ENCODE measurements around the gene ARL13B. TPM values are rescaled to one million over a fixed set of nuclear protein-coding genes. Genes with fewer than 3 reads are reported as not detected.

Gene ARL13B
- total and polyA plus RNA-seq, 10 of the 15 experiments (the other 5 are each of a cell fraction or from before 2014, with no cell fraction given): 3.0 to 10.4 (median 7.9) TPM

DNA sequence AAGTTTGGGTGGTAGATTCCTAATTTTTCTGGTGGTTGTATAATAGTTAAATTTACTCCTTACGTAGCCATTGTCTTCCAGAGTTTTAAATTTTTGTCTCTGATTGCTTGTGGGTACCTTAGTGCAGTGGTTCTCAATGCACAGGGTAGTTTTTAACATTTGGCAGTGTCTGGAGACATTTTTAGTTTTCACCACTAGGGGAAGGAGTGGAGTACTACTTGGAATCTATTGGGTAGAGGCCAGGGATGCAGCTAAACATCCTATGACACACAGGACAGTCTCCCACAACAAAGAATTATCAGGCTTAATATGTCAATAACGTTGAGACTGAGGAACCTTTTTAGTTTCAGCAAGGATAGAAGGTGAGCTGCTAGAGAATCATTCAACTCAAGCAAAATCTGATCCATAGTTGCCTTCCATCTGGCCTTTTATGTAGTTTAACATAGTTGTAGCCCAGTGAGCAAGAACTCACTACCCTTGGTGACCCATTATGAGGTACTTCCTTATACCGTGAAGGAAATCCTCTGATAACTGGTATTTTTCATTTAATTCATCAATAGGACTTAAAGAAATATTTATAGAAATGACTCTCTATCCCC, 57.1 kb downstream of the ARL13B start:
- ChIA-PET RAD21 (ENCODE audit: unreplicated experiment) (interaction anchor here (1.4 to 2.1 kb wide), 3 partner anchors 8 to 65 kb away, joined by 3 to 12 read pairs (median 10); partner anchors contain the start of gene STX19), CTCF (interaction anchor here (0.9 to 2.7 kb wide), 22 partner anchors 8 to 181 kb away, joined by 3 to 31 read pairs (median 6); partner anchors contain the start of genes DHFR2, NSUN3 and STX19), SMC1A (ENCODE audit: uncharacterized antibody, unreplicated experiment) (interaction anchor here (0.6 to 1.9 kb wide), 10 partner anchors 15 to 66 kb away, joined by 3 to 6 read pairs (median 3); partner anchors contain the start of genes DHFR2 and NSUN3), POLR2A (no interaction called here)
- Histone ChIP-seq H3K9ac (ENCODE audit: control insufficient read depth, insufficient read depth, low read length) (no peak overlapping the region), H2AFZ (ENCODE audit: control insufficient read depth, low read depth, low read length) (no peak overlapping the region), H4K20me1 (ENCODE audit: control insufficient read depth, insufficient read depth) (no peaks in the 10 kb centered on the region), H3K36me3 (ENCODE audit: control insufficient read depth in 2 of 2, insufficient read depth in 2 of 2, low read length in 1 of 2) (no peaks in the 10 kb centered on the region), H3K9me3 (replicated peaks; ENCODE audit: control insufficient read depth, insufficient read depth, low read length) (no peaks in the 10 kb centered on the region), H3K4me2 (ENCODE audit: control insufficient read depth, insufficient read depth) (no peak overlapping the region), H3K27ac (ENCODE audit: control insufficient read depth, insufficient read depth) (no peak overlapping the region), H3K79me2 (ENCODE audit: control insufficient read depth, insufficient read depth, low read length) (no peaks in the 10 kb centered on the region), H3K4me3 (no peak overlapping the region), H3K27me3 (replicated peaks in 1 of 2; ENCODE audit: control insufficient read depth in 2 of 2, insufficient read depth in 2 of 2, low read length in 1 of 2) (no peaks in the 10 kb centered on the region), H3K4me1 (ENCODE audit: control insufficient read depth, insufficient read depth, low read length) (no peaks in the 10 kb centered on the region)
- in situ Hi-C loops (cut with MboI): no loop called here
- ATAC-seq (peak; percentile 92), FAIRE-seq (peak; percentile 54), DNase-seq (ENCODE audit: low read depth, low spot score) (no peak)
- intact Hi-C loops (cut with micrococcal nuclease; ENCODE audit: unreplicated experiment): no loop called here
- WGBS (ENCODE audit: insufficient coverage, insufficient replicate concordance, low lambda C conversion rate, missing lambda C conversion rate): 90% methylated on average over 3 of the region's 3 CpGs
- no peak for TF ChIP-seq SRF (IDR thresholded peaks at IDR 0.05; ENCODE audit: low read depth in 2 of 2, low read length in 2 of 2)
- TF ChIP-seq, protein P1, sequence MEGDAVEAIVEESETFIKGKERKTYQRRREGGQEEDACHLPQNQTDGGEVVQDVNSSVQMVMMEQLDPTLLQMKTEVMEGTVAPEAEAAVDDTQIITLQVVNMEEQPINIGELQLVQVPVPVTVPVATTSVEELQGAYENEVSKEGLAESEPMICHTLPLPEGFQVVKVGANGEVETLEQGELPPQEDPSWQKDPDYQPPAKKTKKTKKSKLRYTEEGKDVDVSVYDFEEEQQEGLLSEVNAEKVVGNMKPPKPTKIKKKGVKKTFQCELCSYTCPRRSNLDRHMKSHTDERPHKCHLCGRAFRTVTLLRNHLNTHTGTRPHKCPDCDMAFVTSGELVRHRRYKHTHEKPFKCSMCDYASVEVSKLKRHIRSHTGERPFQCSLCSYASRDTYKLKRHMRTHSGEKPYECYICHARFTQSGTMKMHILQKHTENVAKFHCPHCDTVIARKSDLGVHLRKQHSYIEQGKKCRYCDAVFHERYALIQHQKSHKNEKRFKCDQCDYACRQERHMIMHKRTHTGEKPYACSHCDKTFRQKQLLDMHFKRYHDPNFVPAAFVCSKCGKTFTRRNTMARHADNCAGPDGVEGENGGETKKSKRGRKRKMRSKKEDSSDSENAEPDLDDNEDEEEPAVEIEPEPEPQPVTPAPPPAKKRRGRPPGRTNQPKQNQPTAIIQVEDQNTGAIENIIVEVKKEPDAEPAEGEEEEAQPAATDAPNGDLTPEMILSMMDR (IDR thresholded peaks at IDR 0.05 in 2 of 3, conservative IDR thresholded peaks at IDR 0.05 in 1 of 3; ENCODE audit: control insufficient read depth in 2 of 3, extremely low read depth in 1 of 3, insufficient read depth in 1 of 3, low read depth in 3 of 3, low read length in 3 of 3): peak; percentile 43 to 59 (median 50)
- no peak for TF ChIP-seq POLR2AphosphoS5 (IDR thresholded peaks at IDR 0.05; ENCODE audit: low read length)
- TF ChIP-seq CHD1 (IDR thresholded peaks at IDR 0.05; ENCODE audit: low read depth, low read length): no peak
- TF ChIP-seq ESRRA (IDR thresholded peaks at IDR 0.05; ENCODE audit: low read length): no peak
- TF ChIP-seq RAD21 (IDR thresholded peaks at IDR 0.05; ENCODE audit: insufficient read depth, low read depth, low read length): 0 out of 2 replicates have a peak, but pooled peaks have one; percentile 15
- no TSS peak for BruUV-seq (replicated peaks)
